Measurements from ENCODE around the gene STAU1. TPM values are rescaled to one million over a fixed set of nuclear protein-coding genes. Genes with fewer than 3 reads are reported as not detected.

STAU1 gene
- polyA plus RNA-seq, 3 donors, result 17.3 to 34.2 (median 24.0) TPM

GRCh38 chr20:49119988-49120387 lies 68.1 kb downstream of the STAU1 start:
- H3K9me3 Mint-ChIP-seq, result peaks cover 0 to 3% (median 0%) of the 10 kb centered on the region in 7 donors
- H3K4me3 Mint-ChIP-seq, result no peak overlapping the region
- no peaks in the 10 kb centered on the region for H3K4me1 Mint-ChIP-seq
- Histone ChIP-seq H3K27ac (ENCODE audit: low read depth in 1 of 2, low read length in 2 of 2) (no peak overlapping the region), H4K20me1 (ENCODE audit: insufficient read depth, low read length) (peaks cover 4% of the 10 kb centered on the region), H3K27me3 (ENCODE audit: control insufficient read depth in 2 of 2, insufficient read depth in 2 of 2, low read length in 2 of 2) (no peaks in the 10 kb centered on the region), H3K4me1 (ENCODE audit: control insufficient read depth in 1 of 2, insufficient read depth in 2 of 2, low read length in 2 of 2) (no peaks in the 10 kb centered on the region), H2AFZ (ENCODE audit: insufficient read depth, low read depth, low read length, poor library complexity, severe bottlenecking) (no peak overlapping the region), H3K9me3 (replicated peaks in 1 of 2; ENCODE audit: control insufficient read depth in 1 of 2, insufficient read depth in 1 of 2, low read length in 2 of 2) (no peaks in the 10 kb centered on the region), H3K4me3 (replicated peaks in 1 of 3; ENCODE audit: low read depth in 2 of 3, low read length in 3 of 3) (no peak overlapping the region), H3K36me3 (replicated peaks in 1 of 2; ENCODE audit: control insufficient read depth in 1 of 2, insufficient read depth in 2 of 2, low read length in 2 of 2) (peaks cover 92 to 99% of the 10 kb centered on the region in 2 donors), H3K4me2 (replicated peaks; ENCODE audit: extremely low read depth, low read length, poor library complexity, severe bottlenecking) (no peak overlapping the region), H3K9ac (ENCODE audit: insufficient read depth, low read length, poor library complexity, severe bottlenecking) (no peak overlapping the region), H3K79me2 (ENCODE audit: insufficient read depth, low read length) (no peaks in the 10 kb centered on the region)
- intact Hi-C loops (cut with micrococcal nuclease), result no loop called here
- H3K36me3 Mint-ChIP-seq, result peaks cover 82 to 91% of the 10 kb centered on the region in 2 donors
- H3K27me3 Mint-ChIP-seq (ENCODE audit: low read depth in 3 of 3), result no peaks in the 10 kb centered on the region
- no peak overlapping the region for H3K27ac Mint-ChIP-seq
- WGBS (ENCODE audit: insufficient coverage), result 98% methylated on average over 6 of the region's 7 CpGs
- no peak for DNase-seq
- TF ChIP-seq CTCF (IDR thresholded peaks at IDR 0.05), result no peak

- no peak for TF ChIP-seq CTCF (IDR thresholded peaks at IDR 0.05)
- Mint-ChIP-seq H3K4me1 (no peaks in the 10 kb centered on the region), H3K4me3 (no peak overlapping the region), H3K9me3 (peaks cover 0 to 3% (median 0%) of the 10 kb centered on the region in 7 donors), H3K36me3 (peaks cover 83 to 91% of the 10 kb centered on the region in 2 donors), H3K27ac (no peak overlapping the region), H3K27me3 (ENCODE audit: low read depth in 3 of 3) (no peaks in the 10 kb centered on the region)
- Histone ChIP-seq H3K9ac (ENCODE audit: insufficient read depth, low read length, poor library complexity, severe bottlenecking) (no peak overlapping the region), H3K4me3 (replicated peaks in 1 of 3; ENCODE audit: low read depth in 2 of 3, low read length in 3 of 3) (no peak overlapping the region), H3K79me2 (ENCODE audit: insufficient read depth, low read length) (no peaks in the 10 kb centered on the region), H3K27ac (ENCODE audit: low read depth in 1 of 2, low read length in 2 of 2) (no peak overlapping the region), H3K9me3 (replicated peaks in 1 of 2; ENCODE audit: control insufficient read depth in 1 of 2, insufficient read depth in 1 of 2, low read length in 2 of 2) (no peaks in the 10 kb centered on the region), H3K4me1 (ENCODE audit: control insufficient read depth in 1 of 2, insufficient read depth in 2 of 2, low read length in 2 of 2) (no peaks in the 10 kb centered on the region), H2AFZ (ENCODE audit: insufficient read depth, low read depth, low read length, poor library complexity, severe bottlenecking) (no peak overlapping the region), H3K27me3 (ENCODE audit: control insufficient read depth in 2 of 2, insufficient read depth in 2 of 2, low read length in 2 of 2) (no peaks in the 10 kb centered on the region), H3K36me3 (replicated peaks in 1 of 2; ENCODE audit: control insufficient read depth in 1 of 2, insufficient read depth in 2 of 2, low read length in 2 of 2) (peaks cover 93 to 99% of the 10 kb centered on the region in 2 donors), H3K4me2 (replicated peaks; ENCODE audit: extremely low read depth, low read length, poor library complexity, severe bottlenecking) (no peak overlapping the region), H4K20me1 (ENCODE audit: insufficient read depth, low read length) (no peaks in the 10 kb centered on the region)
- no peak for DNase-seq
- intact Hi-C loops (cut with micrococcal nuclease), result no loop called here
- 100% methylated on average over 2 of the region's 3 CpGs for WGBS (ENCODE audit: insufficient coverage)
These were observed 69.8 kb downstream of the STAU1 start for GRCh38 chr20:49118307-49118706.

All from CD14-positive monocyte (primary cell).